ENCODE results near the gene CTIF.

CTIF gene

GRCh38 chr18:48621240-48621639 lies 82.4 kb downstream of the CTIF start:
- no peak for DNase-seq (ENCODE audit: low read depth in 2 of 2)

- no peak for DNase-seq (ENCODE audit: low read depth in 2 of 2)
Observed at GRCh38 chr18:48621815-48622555, 83.2 kb downstream of the CTIF start.

GRCh38 chr18:48622911-48623431 lies 84.1 kb downstream of the CTIF start:
- no peak for DNase-seq (ENCODE audit: low read depth in 2 of 2)

- no peak for DNase-seq (ENCODE audit: low read depth in 2 of 2)
Observed at GRCh38 chr18:48623468-48624235, 84.8 kb downstream of the CTIF start.

- DNase-seq (ENCODE audit: low read depth in 2 of 2): no peak
Observed at GRCh38 chr18:48624856-48625255, 86.0 kb downstream of the CTIF start.

GRCh38 chr18:48627216-48627615 lies 88.4 kb downstream of the CTIF start:
- no peak for DNase-seq (ENCODE audit: low read depth in 2 of 2)

GRCh38 chr18:48629730-48630324 lies 91.0 kb downstream of the CTIF start:
- DNase-seq (ENCODE audit: low read depth in 2 of 2): no peak

- DNase-seq (ENCODE audit: low read depth in 2 of 2): no peak
Observed at GRCh38 chr18:48631851-48632250, 93.0 kb downstream of the CTIF start.

GRCh38 chr18:48632676-48633257 lies 93.9 kb downstream of the CTIF start:
- DNase-seq (ENCODE audit: low read depth in 2 of 2): no peak

- no peak for DNase-seq (ENCODE audit: low read depth in 2 of 2)
Observed at GRCh38 chr18:48634491-48634890, 95.7 kb downstream of the CTIF start.

- no peak for DNase-seq (ENCODE audit: low read depth in 2 of 2)
Observed at GRCh38 chr18:48634975-48635374, 96.1 kb downstream of the CTIF start.

GRCh38 chr18:48635806-48636205 lies 97.0 kb downstream of the CTIF start:
- no peak for DNase-seq (ENCODE audit: low read depth in 2 of 2)

GRCh38 chr18:48636436-48636835 lies 97.6 kb downstream of the CTIF start:
- no peak for DNase-seq (ENCODE audit: low read depth in 2 of 2)

GRCh38 chr18:48637081-48637990 lies 98.5 kb downstream of the CTIF start:
- DNase-seq (ENCODE audit: low read depth in 2 of 2): no peak

GRCh38 chr18:48638451-48638850 lies 99.6 kb downstream of the CTIF start:
- DNase-seq (ENCODE audit: low read depth in 2 of 2): no peak

GRCh38 chr18:48638896-48639771 lies 100.3 kb downstream of the CTIF start:
- DNase-seq (ENCODE audit: low read depth in 2 of 2): no peak

GRCh38 chr18:48639772-48640432 lies 101.1 kb downstream of the CTIF start:
- no peak for DNase-seq (ENCODE audit: low read depth in 2 of 2)

- no peak for DNase-seq (ENCODE audit: low read depth in 2 of 2)
Observed at GRCh38 chr18:48640566-48641270, 101.9 kb downstream of the CTIF start.

GRCh38 chr18:48641981-48642380 lies 103.2 kb downstream of the CTIF start:
- no peak for DNase-seq (ENCODE audit: low read depth in 2 of 2)

Measured in stimulated activated CD4-positive, alpha-beta T cell treated with anti-CD3 and anti-CD28 coated beads, Interleukin-4, amount 100 ng/mL, for 48 hours (primary cell).